WTC11 (cell line): ENCODE results near the gene PCSK7. TPM values are rescaled to one million over a fixed set of nuclear protein-coding genes. Genes with fewer than 3 reads are reported as not detected.

Experiments
- ATAC-seq: fragments of 200-7000 bp; cut with Tn5 transposase; 2 replicates; pipeline ENCODE4 v1.10.0; 2021; ENCODE audit warnings: mild to moderate bottlenecking, moderate library complexity
- CTCF ChIA-PET: fragments of 300-600 bp; sonication (Branson Sonifier 250); formaldehyde crosslinking; loops from one replicate; lab custom pipeline; 2021; ENCODE audit warnings: antibody characterized with exemption; lab: Charles Lee
- POLR2A ChIA-PET: fragments of 350-600 bp; sonication (Branson Sonifier 250); formaldehyde crosslinking; loops from one replicate; lab custom pipeline; 2021; ENCODE audit warnings: antibody characterized with exemption; lab: Charles Lee
- DNase-seq: peaks from one replicate; pipeline ENCODE4 v3.0.0; 2021; ENCODE audit warnings: low spot score
- H3K27ac Mint-ChIP-seq: 2 replicates; pipeline ENCODE4 v1.8.0; 2021; ENCODE audit warnings: mixed read lengths
- H3K27me3 Mint-ChIP-seq: 2 replicates; pipeline ENCODE4 v1.8.0; 2021; ENCODE audit warnings: low read depth, mild to moderate bottlenecking, moderate library complexity, mixed read lengths
- H3K36me3 Mint-ChIP-seq: 2 replicates; pipeline ENCODE4 v1.8.0; 2021; ENCODE audit warnings: mixed read lengths
- H3K4me1 Mint-ChIP-seq: 2 replicates; pipeline ENCODE4 v1.8.0; 2022; ENCODE audit warnings: mixed read lengths
- H3K4me3 Mint-ChIP-seq: 2 replicates; pipeline ENCODE4 v1.8.0; 2021; ENCODE audit warnings: mild to moderate bottlenecking, moderate library complexity, mixed read lengths
- H3K9me3 Mint-ChIP-seq: 2 replicates; pipeline ENCODE4 v1.8.0; 2021; ENCODE audit warnings: mixed read lengths
- CTCF ChIP-seq: fragments of 200-600 bp; IDR thresholded peaks from 2 replicates; pipeline ENCODE4 v1.8.0; 2022; ENCODE audit warnings: antibody characterized with exemption
- E2F5 ChIP-seq: sonication (generic); formaldehyde crosslinking; IDR thresholded peaks from 2 replicates; pipeline ENCODE4 v1.8.1; 2022; ENCODE audit warnings: mild to moderate bottlenecking, moderate library complexity, missing genetic modification reagents
- KAT7 ChIP-seq: sonication (generic); formaldehyde crosslinking; IDR thresholded peaks from 2 replicates; pipeline ENCODE4 v1.8.1; 2023; ENCODE audit warnings: missing genetic modification reagents, mild to moderate bottlenecking, borderline replicate concordance
- ZMAT4 ChIP-seq: fragments of 250-450 bp; sonication (Bioruptor Pico); IDR thresholded peaks from 2 replicates; pipeline ENCODE4 v1.9.0; 2021; ENCODE audit warnings: mild to moderate bottlenecking
- ZNF138 ChIP-seq: sonication (generic); formaldehyde crosslinking; conservative IDR thresholded peaks from 2 replicates; pipeline ENCODE4 v1.8.1; 2022; ENCODE audit warnings: mild to moderate bottlenecking, moderate library complexity, missing genetic modification reagents
- ZNF317 ChIP-seq: sonication (generic); formaldehyde crosslinking; IDR thresholded peaks from 2 replicates; pipeline ENCODE4 v1.8.1; 2023; ENCODE audit warnings: low read depth, mild to moderate bottlenecking, moderate library complexity, missing genetic modification reagents, borderline replicate concordance
- ZNF416 ChIP-seq: fragments of 250-450 bp; sonication (Bioruptor Pico); IDR thresholded peaks from 2 replicates; pipeline ENCODE4 v1.9.0; 2021; ENCODE audit warnings: mild to moderate bottlenecking, inconsistent platforms
- ZNF532 ChIP-seq: fragments of 250-450 bp; sonication (Bioruptor Pico); IDR thresholded peaks from 2 replicates; pipeline ENCODE4 v1.9.0; 2021; ENCODE audit warnings: mild to moderate bottlenecking, borderline replicate concordance
- ZNF671 ChIP-seq: fragments of 250-450 bp; sonication (Bioruptor Pico); IDR thresholded peaks from 2 replicates; pipeline ENCODE4 v1.8.0; 2021; ENCODE audit warnings: mild to moderate bottlenecking
- ZSCAN18 ChIP-seq: fragments of 250-450 bp; sonication (Bioruptor Pico); IDR thresholded peaks from 2 replicates; pipeline ENCODE4 v2.1.2; 2022; ENCODE audit warnings: mild to moderate bottlenecking, moderate library complexity
- total RNA-seq: library from RNA; stranded (reverse); gene quantifications from 3 replicates; pipeline ENCODE4 v1.2.3, GENCODE V29; 2021
- TF ChIP-seq, protein P1 (sequence below): fragments of 250-450 bp; sonication (Bioruptor Pico); IDR thresholded peaks from 2 replicates; pipeline ENCODE4 v1.9.0; 2021; ENCODE audit warnings: moderate library complexity, mild to moderate bottlenecking, inconsistent platforms, borderline replicate concordance
- TF ChIP-seq, protein P2 (sequence below): sonication (generic); formaldehyde crosslinking; IDR thresholded peaks from 2 replicates; pipeline ENCODE4 v1.8.0; 2022; ENCODE audit warnings: mild to moderate bottlenecking, missing genetic modification reagents
- TF ChIP-seq, protein P3 (sequence below): sonication (generic); formaldehyde crosslinking; IDR thresholded peaks from 2 replicates; pipeline ENCODE4 v1.8.0; 2022; ENCODE audit warnings: mild to moderate bottlenecking, missing genetic modification reagents
- TF ChIP-seq, protein P4 (sequence below): sonication (generic); formaldehyde crosslinking; IDR thresholded peaks from 2 replicates; pipeline ENCODE4 v1.8.1; 2023; ENCODE audit warnings: mild to moderate bottlenecking, missing genetic modification reagents, moderate library complexity

Gene PCSK7
- total RNA-seq, 1 experiment from 2014 or later = 48.9 TPM

GRCh38 chr11:117176186-117176585 is 55.7 kb downstream of the PCSK7 start (continued):
- no peak for TF ChIP-seq CTCF

DNA sequence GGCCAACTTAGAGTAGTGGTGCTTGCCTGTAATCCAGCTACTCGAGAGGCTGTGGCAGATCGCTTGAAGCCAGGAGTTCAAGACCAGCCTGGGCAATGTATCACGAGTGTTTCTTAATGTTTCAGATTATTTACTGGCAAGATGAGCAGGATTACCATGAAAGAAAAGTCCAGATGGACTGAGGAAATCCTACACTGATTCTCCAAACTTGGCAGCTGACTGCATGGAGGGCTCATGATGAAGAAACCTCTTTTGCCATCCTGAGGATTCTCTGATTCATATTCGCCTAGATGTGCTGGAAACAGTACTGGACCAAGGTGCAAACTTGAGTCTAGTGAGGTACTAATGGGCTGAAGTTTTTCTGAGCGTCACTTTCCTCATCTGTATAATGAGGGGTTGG is 56.1 kb downstream of the PCSK7 start:
- Mint-ChIP-seq H3K36me3 (peaks cover 7% of the 10 kb centered on the region; the same call in 1 of the 2 replicates), H3K27ac (peak overlapping the region; percentile 60), H3K9me3 (no peaks in the 10 kb centered on the region), H3K27me3 (peaks cover 2% of the 10 kb centered on the region), H3K4me1 (peaks cover 39% of the 10 kb centered on the region), H3K4me3 (no peak overlapping the region)
- ChIA-PET CTCF (no interaction called here), POLR2A (no interaction called here)
- TF ChIP-seq KAT7 (CRISPR knock-in tag) = no peak
- no peak for TF ChIP-seq ZNF532
- no peak for TF ChIP-seq ZNF138 (CRISPR knock-in tag)
- no peak for TF ChIP-seq ZMAT4
- TF ChIP-seq, protein P1, sequence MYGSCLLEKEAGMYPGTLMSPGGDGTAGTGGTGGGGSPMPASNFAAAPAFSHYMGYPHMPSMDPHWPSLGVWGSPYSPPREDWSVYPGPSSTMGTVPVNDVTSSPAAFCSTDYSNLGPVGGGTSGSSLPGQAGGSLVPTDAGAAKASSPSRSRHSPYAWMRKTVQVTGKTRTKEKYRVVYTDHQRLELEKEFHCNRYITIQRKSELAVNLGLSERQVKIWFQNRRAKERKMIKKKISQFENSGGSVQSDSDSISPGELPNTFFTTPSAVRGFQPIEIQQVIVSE (CRISPR knock-in tag) = no peak
- TF ChIP-seq ZNF317 (CRISPR knock-in tag) = no peak
- TF ChIP-seq, protein P2, sequence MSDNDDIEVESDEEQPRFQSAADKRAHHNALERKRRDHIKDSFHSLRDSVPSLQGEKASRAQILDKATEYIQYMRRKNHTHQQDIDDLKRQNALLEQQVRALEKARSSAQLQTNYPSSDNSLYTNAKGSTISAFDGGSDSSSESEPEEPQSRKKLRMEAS (CRISPR knock-in tag) = no peak
- no peak for TF ChIP-seq ZNF416 (CRISPR knock-in tag)
- no peak for TF ChIP-seq E2F5 (CRISPR knock-in tag)
- TF ChIP-seq ZSCAN18 (CRISPR knock-in tag) = no peak
- TF ChIP-seq, protein P3, sequence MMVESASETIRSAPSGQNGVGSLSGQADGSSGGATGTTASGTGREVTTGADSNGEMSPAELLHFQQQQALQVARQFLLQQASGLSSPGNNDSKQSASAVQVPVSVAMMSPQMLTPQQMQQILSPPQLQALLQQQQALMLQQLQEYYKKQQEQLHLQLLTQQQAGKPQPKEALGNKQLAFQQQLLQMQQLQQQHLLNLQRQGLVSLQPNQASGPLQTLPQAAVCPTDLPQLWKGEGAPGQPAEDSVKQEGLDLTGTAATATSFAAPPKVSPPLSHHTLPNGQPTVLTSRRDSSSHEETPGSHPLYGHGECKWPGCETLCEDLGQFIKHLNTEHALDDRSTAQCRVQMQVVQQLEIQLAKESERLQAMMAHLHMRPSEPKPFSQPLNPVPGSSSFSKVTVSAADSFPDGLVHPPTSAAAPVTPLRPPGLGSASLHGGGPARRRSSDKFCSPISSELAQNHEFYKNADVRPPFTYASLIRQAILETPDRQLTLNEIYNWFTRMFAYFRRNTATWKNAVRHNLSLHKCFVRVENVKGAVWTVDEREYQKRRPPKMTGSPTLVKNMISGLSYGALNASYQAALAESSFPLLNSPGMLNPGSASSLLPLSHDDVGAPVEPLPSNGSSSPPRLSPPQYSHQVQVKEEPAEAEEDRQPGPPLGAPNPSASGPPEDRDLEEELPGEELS (CRISPR knock-in tag) = no peak
- TF ChIP-seq ZNF671 = no peak
- TF ChIP-seq, protein P4, sequence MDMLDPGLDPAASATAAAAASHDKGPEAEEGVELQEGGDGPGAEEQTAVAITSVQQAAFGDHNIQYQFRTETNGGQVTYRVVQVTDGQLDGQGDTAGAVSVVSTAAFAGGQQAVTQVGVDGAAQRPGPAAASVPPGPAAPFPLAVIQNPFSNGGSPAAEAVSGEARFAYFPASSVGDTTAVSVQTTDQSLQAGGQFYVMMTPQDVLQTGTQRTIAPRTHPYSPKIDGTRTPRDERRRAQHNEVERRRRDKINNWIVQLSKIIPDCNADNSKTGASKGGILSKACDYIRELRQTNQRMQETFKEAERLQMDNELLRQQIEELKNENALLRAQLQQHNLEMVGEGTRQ (CRISPR knock-in tag) = no peak
- ATAC-seq = no peak
- DNase-seq = no peak
